GM19372 (cell line): ENCODE results near the gene LBHD1.
"Not testable (repeated sequence)": the region's sequence is repeated elsewhere in the genome, so short reads cannot be mapped to it uniquely, and the experiment has no call there.

Source experiments
- ATAC-seq: cut with Tn5 transposase; IDR thresholded peaks from one replicate; pipeline ENCODE4 v1.9.1; 2021; ENCODE audit warnings: mild to moderate bottlenecking, low read depth, moderate library complexity; ENCODE audit not compliant: unreplicated experiment

LBHD1 gene

GRCh38 chr11:62671608-62672389, at the start of gene LBHD1, which contains the start of gene UQCC3:
Gene LBHD1 (minus strand): TSS chr11:62672267. CDS start chr11:62670031, 2,236 bp downstream.
Gene UQCC3 (plus strand): TSS chr11:62671673. CDS start chr11:62671746, 73 bp downstream.
- ATAC-seq = peak; percentile 61

DNA sequence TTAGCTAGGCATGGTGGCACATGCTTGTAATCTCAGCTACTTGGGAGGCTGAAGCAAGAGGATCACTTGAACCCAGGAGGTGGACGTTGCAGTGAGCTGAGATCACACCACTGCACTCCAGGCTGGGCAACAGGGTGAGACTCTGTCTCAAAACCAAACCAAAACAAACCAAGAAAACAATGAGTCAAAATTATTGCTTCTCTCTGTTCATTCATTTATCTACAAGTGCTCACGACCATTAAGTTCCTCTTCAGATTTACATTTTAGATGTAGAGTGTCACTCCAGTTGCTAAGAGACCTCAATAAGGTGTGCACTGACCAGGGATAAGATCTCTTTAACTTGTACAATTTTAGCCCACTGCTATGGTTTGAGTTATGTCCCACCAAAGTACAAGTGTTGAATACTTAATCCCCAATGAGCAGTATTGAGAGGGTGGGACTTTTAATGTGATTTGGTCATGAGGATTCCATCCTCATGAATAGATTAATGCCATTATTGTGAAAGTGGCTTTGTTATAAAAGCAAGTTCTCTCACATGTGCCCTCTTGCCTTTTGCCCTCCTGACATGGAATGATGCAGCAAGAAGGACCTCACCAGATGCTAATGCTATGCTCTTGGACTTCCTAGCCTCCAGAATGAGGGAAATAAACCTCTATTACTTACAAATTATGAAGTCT, 47.4 kb upstream of the LBHD1 start:
- ATAC-seq = no peak

- ATAC-seq = no peak
Observed at GRCh38 chr11:62716816-62717215, 44.7 kb upstream of the LBHD1 start.

- ATAC-seq = no peak
Observed at GRCh38 chr11:62716206-62716605, 44.1 kb upstream of the LBHD1 start.

GRCh38 chr11:62715150-62716130, 43.4 kb upstream of the LBHD1 start:
- ATAC-seq = no peak

DNA sequence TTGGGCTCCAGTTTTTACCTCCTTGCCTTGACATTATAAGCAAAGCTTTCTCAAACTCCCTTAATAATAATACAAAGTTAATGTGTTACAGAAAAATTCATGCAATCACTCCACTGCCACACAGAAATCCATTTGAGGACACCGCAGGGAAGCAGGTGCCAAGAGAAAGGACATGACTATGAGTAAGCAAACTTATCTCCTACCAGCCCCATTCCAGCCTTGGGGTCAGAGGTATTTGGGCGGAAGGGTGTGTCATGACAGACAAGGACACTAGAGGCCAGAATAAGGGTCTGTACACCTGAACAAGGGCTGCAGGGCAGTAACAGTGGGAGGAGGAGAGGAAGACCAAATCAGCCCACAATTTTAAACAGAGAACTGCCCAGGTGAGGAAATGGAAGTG, 41.3 kb upstream of the LBHD1 start:
- ATAC-seq = no peak

DNA sequence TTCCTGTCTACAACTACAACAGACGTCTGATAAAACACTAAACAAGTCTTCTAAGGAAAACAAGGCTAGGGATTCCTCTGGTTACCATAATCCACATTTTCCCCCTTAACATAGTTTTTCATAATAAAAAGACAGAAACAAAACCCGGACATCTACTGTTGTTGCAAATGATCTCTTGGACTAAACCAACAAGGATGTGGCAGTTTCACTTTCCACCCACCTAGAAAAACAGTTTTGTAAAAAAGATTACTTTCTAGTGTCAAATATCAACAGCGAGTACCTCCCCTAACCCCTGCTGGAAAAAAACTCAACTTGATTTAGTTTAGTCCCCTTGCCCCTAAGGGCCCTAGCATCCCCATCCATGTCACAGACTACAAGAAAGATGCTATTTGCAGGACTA, 40.8 kb upstream of the LBHD1 start:
- ATAC-seq = no peak

- ATAC-seq = no peak
Observed at GRCh38 chr11:62712276-62712812, 40.3 kb upstream of the LBHD1 start.

DNA sequence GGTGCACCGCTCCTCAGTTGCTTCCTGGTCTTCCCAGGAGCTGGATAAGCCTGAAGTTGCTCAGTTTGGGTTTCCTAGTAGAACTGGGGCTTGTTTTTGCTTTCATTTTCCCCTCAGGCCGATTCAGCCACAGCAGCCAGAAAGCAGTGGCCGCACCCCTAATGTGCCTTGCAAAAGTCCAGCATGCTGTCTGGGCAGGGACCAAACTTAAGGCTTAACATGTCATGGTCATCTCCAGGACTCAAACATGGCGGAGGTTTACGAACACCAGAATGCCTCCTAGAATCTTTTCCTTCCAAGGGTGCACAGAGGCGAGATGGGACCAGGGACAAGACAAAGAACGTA, 37.9 kb upstream of the LBHD1 start:
- no peak for ATAC-seq

DNA sequence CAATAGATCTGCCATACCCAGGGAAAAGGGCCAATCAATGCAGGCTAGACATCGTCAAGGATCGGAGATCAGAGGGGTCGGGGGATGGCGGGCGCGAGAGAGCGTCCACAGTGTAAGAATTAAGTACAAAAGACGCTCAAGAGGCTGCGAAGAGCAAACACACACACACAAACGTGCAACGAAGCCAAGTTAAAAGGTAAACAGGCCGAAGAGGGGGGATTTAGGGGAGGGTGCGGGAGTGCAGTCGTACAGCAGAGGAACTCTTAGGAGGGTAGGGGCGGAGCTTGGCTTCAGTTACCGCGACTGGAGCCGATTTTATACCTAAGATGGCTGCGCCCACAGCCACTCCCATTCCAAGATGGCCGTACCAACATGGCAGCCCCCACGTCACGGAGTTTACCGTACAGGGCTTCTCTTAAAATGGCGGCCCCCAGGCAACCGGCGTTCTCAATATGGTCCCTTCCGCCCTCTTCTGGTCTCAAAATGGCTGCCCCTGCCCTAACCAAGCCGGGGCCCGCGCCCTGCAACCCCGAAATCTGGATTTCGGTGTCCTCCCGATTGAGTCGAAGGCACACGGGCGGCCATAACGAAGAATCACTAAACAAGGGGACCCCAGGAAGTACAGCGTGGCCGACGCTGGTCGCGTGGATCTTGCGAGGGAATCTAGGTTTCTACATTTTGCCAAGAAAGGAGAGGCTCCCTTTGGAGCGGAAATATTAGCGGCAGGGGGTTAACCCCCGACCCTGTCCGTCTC, 37.4 kb upstream of the LBHD1 start:
- ATAC-seq = peak; percentile 73

DNA sequence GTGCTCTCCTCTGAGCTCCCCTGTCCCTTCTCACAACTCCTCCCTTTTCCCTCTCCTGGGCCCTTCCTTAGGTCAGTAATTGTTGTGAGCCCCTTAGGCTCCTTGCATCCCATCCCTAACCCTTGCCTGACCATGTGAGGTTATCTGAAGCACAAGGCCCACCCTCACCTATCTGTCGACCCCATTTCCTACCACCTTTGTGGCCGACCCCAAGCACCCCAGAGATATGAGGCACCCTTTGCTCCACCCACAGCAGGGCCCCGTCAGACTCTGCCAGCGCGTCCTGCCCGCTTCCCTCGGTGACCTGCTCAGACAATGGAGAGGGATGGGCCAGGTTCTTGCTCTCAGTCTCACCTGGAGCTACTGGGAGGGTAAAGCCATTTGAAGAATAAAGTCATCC, 36.7 kb upstream of the LBHD1 start:
- no peak for ATAC-seq

GRCh38 chr11:62708392-62708791, 36.3 kb upstream of the LBHD1 start:
- ATAC-seq = no peak

GRCh38 chr11:62707277-62707861, 35.3 kb upstream of the LBHD1 start, which contains the start of the genes BSCL2 and GNG3:
Gene BSCL2 (minus strand): TSS chr11:62707424. CDS start chr11:62707195, 229 bp downstream.
Gene GNG3 (plus strand): TSS chr11:62707676. CDS start chr11:62708296, 620 bp downstream.
- no peak for ATAC-seq

DNA sequence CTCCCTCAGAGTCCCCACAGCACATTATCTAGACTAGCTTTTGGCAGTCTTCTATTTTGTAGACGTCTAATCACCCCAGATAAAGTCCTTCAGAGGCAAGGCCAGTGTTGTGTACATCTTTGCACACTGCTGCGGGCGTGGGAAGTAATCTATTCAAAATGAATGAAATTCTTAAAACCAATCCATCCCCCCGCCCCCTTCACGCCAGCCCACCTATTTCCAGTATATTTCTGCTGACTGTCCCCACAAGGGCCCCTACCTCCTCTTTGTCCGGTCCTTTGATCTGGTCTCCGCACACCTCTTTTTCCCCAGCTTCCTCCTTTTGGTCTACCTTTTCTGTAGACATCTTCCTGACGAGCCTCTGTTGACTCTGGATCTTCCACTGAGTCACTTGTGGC, 34.8 kb upstream of the LBHD1 start:
- ATAC-seq = no peak

GRCh38 chr11:62705880-62706849, 34.1 kb upstream of the LBHD1 start:
- ATAC-seq = no peak

GRCh38 chr11:62705413-62705812, 33.3 kb upstream of the LBHD1 start:
- no peak for ATAC-seq

- not testable (repeated sequence) for ATAC-seq
Observed at GRCh38 chr11:62703921-62704320, 31.9 kb upstream of the LBHD1 start.

DNA sequence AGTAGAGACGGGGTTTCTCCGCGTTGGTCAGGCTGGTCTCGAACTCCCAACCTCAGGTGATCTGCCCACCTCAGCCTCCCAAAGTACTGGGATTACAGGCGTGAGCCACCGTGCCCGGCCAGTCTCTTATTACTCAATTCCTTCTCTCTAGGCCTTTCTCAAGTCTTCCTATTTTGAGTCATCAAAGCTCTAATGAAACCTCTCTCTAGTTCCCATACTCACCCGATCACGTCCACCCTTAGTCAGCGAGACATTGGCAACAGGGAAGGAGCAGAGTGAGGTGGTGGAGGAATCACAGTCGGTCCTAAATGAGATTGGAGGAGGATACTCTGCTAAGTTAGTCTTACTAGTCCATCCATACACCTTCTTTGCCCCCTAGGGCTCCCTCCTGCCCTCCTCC, 30.2 kb upstream of the LBHD1 start:
- no peak for ATAC-seq
